GM12878 (cell line): ENCODE measurements around the gene DNAJC15. TPM values are rescaled to one million over a fixed set of nuclear protein-coding genes. Genes with fewer than 3 reads are reported as not detected.

ENCODE experiments used
- ATAC-seq: fragments of 200-7000 bp; cut with Tn5 transposase; 3 replicates; pipeline ENCODE4 v1.9.1; 2020; ENCODE audit warnings: mild to moderate bottlenecking, moderate library complexity
- BruUV-seq: library from RNA; stranded (reverse); fragments of 400-500 nt; replicated peaks from 2 replicates; lab custom pipeline; 2021; lab: Mats Ljungman, UMichigan
- CTCF ChIA-PET: fragments of 300-600 bp; sonication (Branson Sonifier 250); formaldehyde crosslinking; extraction: SDS; loops from one replicate; lab custom pipeline; 2021; ENCODE audit warnings: inconsistent platforms; lab: Yijun Ruan, JAX
- POLR2A ChIA-PET: fragments of 350-600 bp; formaldehyde crosslinking; extraction: SDS; loops from one replicate; lab custom pipeline; 2021; ENCODE audit warnings: inconsistent platforms; lab: Charles Lee
- RAD21 ChIA-PET: fragments of 300-600 bp; sonication (Branson Sonifier 250); formaldehyde crosslinking; loops from one replicate; lab custom pipeline; 2023; ENCODE audit warnings: antibody characterized with exemption; ENCODE audit not compliant: unreplicated experiment; lab: Charles Lee
- SMC1A ChIA-PET: fragments of 300-600 bp; sonication (Branson Sonifier 250); formaldehyde crosslinking; loops from one replicate; lab custom pipeline; 2023; ENCODE audit not compliant: unreplicated experiment, uncharacterized antibody; lab: Charles Lee
- DNase-seq: peaks from one replicate; pipeline ENCODE4 v3.0.0-alpha.2; 2011; ENCODE audit warnings: low read depth, low spot score
- FAIRE-seq: peaks from 3 replicates; lab custom pipeline; 2011; peaks lifted over from hg19 to GRCh38; lab: Jason Lieb, UNC
- H2AFZ ChIP-seq: 2 replicates; pipeline ENCODE4 v1.6.0; 2011; ENCODE audit warnings: low read depth, low read length, control low read depth; ENCODE audit not compliant: control insufficient read depth
- H3K27ac ChIP-seq: 2 replicates; pipeline ENCODE4 v1.5.1; 2011; ENCODE audit warnings: control low read depth; ENCODE audit not compliant: control insufficient read depth, insufficient read depth
- H3K27me3 ChIP-seq, 2 experiments: replicated peaks in 1 of 2; 2 replicates each; pipeline versions ENCODE4 v1.6.0 to v1.6.1; 2011; ENCODE audit warnings: low read length in 1 of 2; ENCODE audit not compliant: control insufficient read depth in 2 of 2, insufficient read depth in 2 of 2
- H3K36me3 ChIP-seq, 2 experiments: 2 replicates each; pipeline ENCODE4 v1.5.1; 2011; ENCODE audit warnings: low read length in 1 of 2; ENCODE audit not compliant: control insufficient read depth in 2 of 2, insufficient read depth in 2 of 2
- H3K4me1 ChIP-seq: 2 replicates; pipeline ENCODE4 v1.6.1; 2011; ENCODE audit warnings: mild to moderate bottlenecking, low read length, moderate library complexity, mixed read lengths; ENCODE audit not compliant: control insufficient read depth, insufficient read depth
- H3K4me2 ChIP-seq: 2 replicates; pipeline ENCODE4 v1.6.0; 2011; ENCODE audit warnings: control low read depth; ENCODE audit not compliant: control insufficient read depth, insufficient read depth
- H3K4me3 ChIP-seq: fragments of 200-600 bp; sonication (generic); 2 replicates; pipeline ENCODE4 v1.5.1; 2016
- H3K79me2 ChIP-seq: 2 replicates; pipeline ENCODE4 v1.6.0; 2011; ENCODE audit warnings: low read length; ENCODE audit not compliant: control insufficient read depth, insufficient read depth
- H3K9ac ChIP-seq: 2 replicates; pipeline ENCODE4 v1.8.0; 2011; ENCODE audit warnings: low read length, control low read depth, mixed read lengths; ENCODE audit not compliant: control insufficient read depth, insufficient read depth
- H3K9me3 ChIP-seq: replicated peaks from 3 replicates; pipeline ENCODE4 v1.5.1; 2011; ENCODE audit warnings: mild to moderate bottlenecking, low read length; ENCODE audit not compliant: control insufficient read depth, insufficient read depth
- H4K20me1 ChIP-seq: 2 replicates; pipeline ENCODE4 v1.6.0; 2011; ENCODE audit not compliant: control insufficient read depth, insufficient read depth
- CHD1 ChIP-seq: IDR thresholded peaks from 2 replicates; pipeline ENCODE4 v1.6.1; 2012; ENCODE audit warnings: low read depth, low read length, improper control_type of control experiment
- CHD4 ChIP-seq: fragments of 200-600 bp; sonication (generic); IDR thresholded peaks from 2 replicates; pipeline ENCODE4 v1.6.1; 2016; ENCODE audit warnings: mild to moderate bottlenecking
- HCFC1 ChIP-seq: fragments of 150-350 bp; IDR thresholded peaks from 2 replicates; pipeline ENCODE4 v1.6.1; 2014; ENCODE audit warnings: low read length
- IKZF2 ChIP-seq, 2 experiments: fragments of 450-650 bp; IDR thresholded peaks; 2 replicates each; pipeline ENCODE4 v1.6.1; 2017; ENCODE audit warnings: mild to moderate bottlenecking in 2 of 2, moderate library complexity in 2 of 2
- NFYA ChIP-seq: IDR thresholded peaks from 2 replicates; pipeline ENCODE4 v1.6.1; 2011; ENCODE audit warnings: low read depth, mild to moderate bottlenecking, low read length, improper control_type of control experiment, borderline replicate concordance
- NR2C1 ChIP-seq: fragments of 450-650 bp; IDR thresholded peaks from 2 replicates; pipeline ENCODE4 v1.6.1; 2017; ENCODE audit warnings: antibody characterized with exemption, mild to moderate bottlenecking, moderate library complexity
- POLR2A ChIP-seq: IDR thresholded peaks from 2 replicates; pipeline ENCODE4 v1.6.1; 2011; ENCODE audit warnings: low read depth, mild to moderate bottlenecking, low read length
- SMC3 ChIP-seq: IDR thresholded peaks from 2 replicates; pipeline ENCODE4 v1.6.1; 2011; ENCODE audit warnings: low read length, improper control_type of control experiment, borderline replicate concordance
- SP1 ChIP-seq: IDR thresholded peaks from one replicate; pipeline ENCODE4 v1.6.1; 2011; ENCODE audit warnings: low read depth, low read length
- ZNF207 ChIP-seq: fragments of 450-650 bp; IDR thresholded peaks from 2 replicates; pipeline ENCODE4 v1.6.1; 2014; ENCODE audit warnings: antibody characterized with exemption, mild to moderate bottlenecking, borderline replicate concordance
- WGBS: methylation state at CpG from one replicate; pipeline ENCODE4 v1.1.6; 2016; ENCODE audit warnings: low lambda C conversion rate; ENCODE audit not compliant: insufficient replicate concordance, insufficient coverage; ENCODE audit errors: missing lambda C conversion rate; 5-methylcytosine and 5-hydroxymethylcytosine counted together
- in situ Hi-C: fragments of 300-500 bp; cut with MboI; formaldehyde crosslinking; loops from 9 replicates; pipeline ENCODE4 v1.14.3; 2018; ENCODE audit warnings: mixed read lengths
- intact Hi-C: fragments of 100-400 bp; cut with micrococcal nuclease; formaldehyde crosslinking; loops from one replicate; pipeline ENCODE4 v1.14.2; 2022; ENCODE audit not compliant: unreplicated experiment
- polyA plus RNA-seq, 11 experiments: library from polyadenylated mRNA; depleted of rRNA in 4 of 11; unstranded in 6 of 11; stranded (reverse) in 5 of 11; fragments of >200 nt; fragmentation: Nextera tagmentation in 4 of 11; fragmentation: Illumina TruSeq in 1 of 11; extraction: Ambion mirVana in 4 of 11; extraction: Trizol in 1 of 11; gene quantifications; 1 replicate in 1 of 11; 2 replicates in 10 of 11; pipeline versions ENCODE4 v1.2.1 to v1.2.3, GENCODE V29; 2011 to 2016; ENCODE audit warnings: inconsistent platforms in 2 of 11, missing spikeins in 2 of 11, low read depth in 1 of 11
- total RNA-seq, 4 experiments: library from RNA; depleted of rRNA in 3 of 4; stranded (reverse); fragments of >200 nt in 3 of 4; fragmentation: Illumina TruSeq in 1 of 4; extraction: Trizol in 1 of 4; gene quantifications; 2 replicates each; pipeline versions ENCODE4 v1.2.1 to v1.2.3, GENCODE V29; 2013 to 2021
- TF ChIP-seq, protein P1 (sequence below): fragments of 450-650 bp; IDR thresholded peaks from 2 replicates; pipeline ENCODE4 v1.6.1; 2018; ENCODE audit warnings: mild to moderate bottlenecking, low read depth, moderate library complexity; ENCODE audit not compliant: partially characterized antibody

Gene DNAJC15
- total and polyA plus RNA-seq, 10 of the 15 experiments (the other 5 are each of a cell fraction or from before 2014, with no cell fraction given) = 13.1 to 104 (median 54.4) TPM

DNA sequence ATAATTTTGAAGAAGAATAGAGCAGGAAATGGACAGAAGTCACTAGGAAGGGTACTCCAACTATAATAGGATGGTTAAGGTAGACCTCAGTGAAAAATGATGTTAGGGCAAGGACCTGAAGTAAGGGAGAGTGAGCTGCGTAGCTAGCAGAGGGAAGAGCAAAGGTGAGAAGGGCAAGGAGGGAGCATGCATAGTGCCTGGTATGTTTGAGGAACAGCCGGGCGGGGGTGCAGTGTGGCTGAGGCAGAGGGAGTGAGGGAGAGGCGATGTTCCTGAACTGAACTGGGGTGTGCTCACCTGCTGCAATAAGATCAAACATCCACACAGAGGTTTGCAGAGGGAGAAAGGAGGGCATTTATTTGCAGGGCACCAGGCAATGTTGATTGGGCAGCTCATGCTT lies 110.4 kb downstream of the DNAJC15 start (continued):
- TF ChIP-seq SMC3 (no peak), ZNF207 (no peak)
- TF ChIP-seq, all 136 proteins: peak for 0

DNA sequence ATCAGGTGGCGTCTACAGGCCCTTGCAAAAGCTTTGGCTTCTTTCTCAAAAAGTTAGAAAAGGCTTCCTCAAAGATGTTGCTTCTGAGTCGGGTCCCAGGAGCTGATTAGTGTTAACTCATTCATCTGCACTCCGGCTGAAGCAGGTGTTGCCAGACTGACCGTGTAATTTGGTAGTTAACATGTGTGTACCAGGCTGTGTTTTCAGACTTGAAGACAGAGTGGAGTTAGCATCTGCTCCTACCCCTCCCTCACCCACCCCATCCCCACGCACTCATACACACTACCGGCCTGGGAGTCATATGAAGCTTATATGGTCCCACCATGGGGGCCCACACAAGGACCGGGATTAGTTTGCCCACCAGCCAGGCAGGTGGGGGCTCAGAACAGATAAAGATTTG lies 111.5 kb downstream of the DNAJC15 start:
- intact Hi-C loops (no loop called here), in situ Hi-C loops (no loop called here)
- no peak overlapping the region for H3K27ac ChIP-seq
- SMC1A ChIA-PET = interaction anchor here (1.2 to 3.4 kb wide), 3 partner anchors 163 to 540 kb away, joined by 4 to 29 read pairs (median 4); no protein-coding TSS in a partner anchor
- no peak overlapping the region for H3K4me2 ChIP-seq
- TF ChIP-seq, protein P1, sequence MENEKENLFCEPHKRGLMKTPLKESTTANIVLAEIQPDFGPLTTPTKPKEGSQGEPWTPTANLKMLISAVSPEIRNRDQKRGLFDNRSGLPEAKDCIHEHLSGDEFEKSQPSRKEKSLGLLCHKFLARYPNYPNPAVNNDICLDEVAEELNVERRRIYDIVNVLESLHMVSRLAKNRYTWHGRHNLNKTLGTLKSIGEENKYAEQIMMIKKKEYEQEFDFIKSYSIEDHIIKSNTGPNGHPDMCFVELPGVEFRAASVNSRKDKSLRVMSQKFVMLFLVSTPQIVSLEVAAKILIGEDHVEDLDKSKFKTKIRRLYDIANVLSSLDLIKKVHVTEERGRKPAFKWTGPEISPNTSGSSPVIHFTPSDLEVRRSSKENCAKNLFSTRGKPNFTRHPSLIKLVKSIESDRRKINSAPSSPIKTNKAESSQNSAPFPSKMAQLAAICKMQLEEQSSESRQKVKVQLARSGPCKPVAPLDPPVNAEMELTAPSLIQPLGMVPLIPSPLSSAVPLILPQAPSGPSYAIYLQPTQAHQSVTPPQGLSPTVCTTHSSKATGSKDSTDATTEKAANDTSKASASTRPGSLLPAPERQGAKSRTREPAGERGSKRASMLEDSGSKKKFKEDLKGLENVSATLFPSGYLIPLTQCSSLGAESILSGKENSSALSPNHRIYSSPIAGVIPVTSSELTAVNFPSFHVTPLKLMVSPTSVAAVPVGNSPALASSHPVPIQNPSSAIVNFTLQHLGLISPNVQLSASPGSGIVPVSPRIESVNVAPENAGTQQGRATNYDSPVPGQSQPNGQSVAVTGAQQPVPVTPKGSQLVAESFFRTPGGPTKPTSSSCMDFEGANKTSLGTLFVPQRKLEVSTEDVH = no peak
- no peak for TF ChIP-seq CHD1
- no peak for TF ChIP-seq CHD4
- no peak for TF ChIP-seq HCFC1
- no peak for TF ChIP-seq POLR2A
- no peak for TF ChIP-seq SP1
- no peak for TF ChIP-seq IKZF2 (IDR thresholded peaks at IDR 0.05)
- no peak for TF ChIP-seq NFYA
- TF ChIP-seq NR2C1 = no peak
- CTCF ChIA-PET = interaction anchor here (5.0 kb wide), 1 partner anchor 166 kb away, joined by 51 read pairs; no protein-coding TSS in a partner anchor
- 48% methylated on average over 7 of the region's 7 CpGs for WGBS
- FAIRE-seq (no peak), ATAC-seq (no peak), DNase-seq (no peak)
- no peaks in the 10 kb centered on the region; a peak in 2 of 4 replicates for H3K27me3 ChIP-seq
- no TSS peak for BruUV-seq
- H3K9me3 ChIP-seq = no peaks in the 10 kb centered on the region
- H3K79me2 ChIP-seq = no peaks in the 10 kb centered on the region
- no peak overlapping the region for H3K4me3 ChIP-seq
- RAD21 ChIA-PET = interaction anchor here (0.9 to 1.2 kb wide), 3 partner anchors 54 to 543 kb away, joined by 3 read pairs; no protein-coding TSS in a partner anchor
- H3K9ac ChIP-seq = no peak overlapping the region
- H3K36me3 ChIP-seq = no peaks in the 10 kb centered on the region
- H2AFZ ChIP-seq = no peak overlapping the region
- H4K20me1 ChIP-seq = no peaks in the 10 kb centered on the region
- POLR2A ChIA-PET = no interaction called here
- no peaks in the 10 kb centered on the region for H3K4me1 ChIP-seq
